Loucy (cell line): ENCODE data around the gene IL5RA.

Experiments used
- EZH2phosphoT487 ChIP-seq: fragments of 200-600 bp; IDR thresholded peaks from 2 replicates; pipeline ENCODE4 v1.6.1; 2018; ENCODE audit warnings: antibody characterized with exemption, mild to moderate bottlenecking, moderate library complexity, borderline replicate concordance
- TF ChIP-seq, protein P1 (sequence below): fragments of 200-600 bp; sonication (generic); conservative IDR thresholded peaks from 2 replicates; pipeline ENCODE4 v1.5.1; 2014; ENCODE audit warnings: mild to moderate bottlenecking, antibody characterized with exemption, low read length

- no peak for TF ChIP-seq EZH2phosphoT487
- TF ChIP-seq, protein P1, sequence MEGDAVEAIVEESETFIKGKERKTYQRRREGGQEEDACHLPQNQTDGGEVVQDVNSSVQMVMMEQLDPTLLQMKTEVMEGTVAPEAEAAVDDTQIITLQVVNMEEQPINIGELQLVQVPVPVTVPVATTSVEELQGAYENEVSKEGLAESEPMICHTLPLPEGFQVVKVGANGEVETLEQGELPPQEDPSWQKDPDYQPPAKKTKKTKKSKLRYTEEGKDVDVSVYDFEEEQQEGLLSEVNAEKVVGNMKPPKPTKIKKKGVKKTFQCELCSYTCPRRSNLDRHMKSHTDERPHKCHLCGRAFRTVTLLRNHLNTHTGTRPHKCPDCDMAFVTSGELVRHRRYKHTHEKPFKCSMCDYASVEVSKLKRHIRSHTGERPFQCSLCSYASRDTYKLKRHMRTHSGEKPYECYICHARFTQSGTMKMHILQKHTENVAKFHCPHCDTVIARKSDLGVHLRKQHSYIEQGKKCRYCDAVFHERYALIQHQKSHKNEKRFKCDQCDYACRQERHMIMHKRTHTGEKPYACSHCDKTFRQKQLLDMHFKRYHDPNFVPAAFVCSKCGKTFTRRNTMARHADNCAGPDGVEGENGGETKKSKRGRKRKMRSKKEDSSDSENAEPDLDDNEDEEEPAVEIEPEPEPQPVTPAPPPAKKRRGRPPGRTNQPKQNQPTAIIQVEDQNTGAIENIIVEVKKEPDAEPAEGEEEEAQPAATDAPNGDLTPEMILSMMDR, result no peak
Measured at GRCh38 chr3:3125977-3126376, 15.8 kb upstream of the IL5RA start.
